ENCODE results near the gene F10. TPM values are rescaled to one million over a fixed set of nuclear protein-coding genes. Genes with fewer than 3 reads are reported as not detected.

F10 gene
- total RNA-seq, 1 experiment from 2014 or later = not detected

- no TSS peak for BruUV-seq (replicated peaks)
- no peaks in the 10 kb centered on the region for H3K4me1 ChIP-seq (replicated peaks; ENCODE audit: insufficient read depth)
- H3K27ac ChIP-seq = no peak overlapping the region
- ChIA-PET POLR2A (ENCODE audit: unreplicated experiment) (no interaction called here), CTCF (no interaction called here)
- H2AFZ ChIP-seq = no peak overlapping the region
- no peaks in the 10 kb centered on the region for H3K79me2 ChIP-seq (ENCODE audit: low read depth)
- H3K36me3 ChIP-seq (ENCODE audit: low read depth) = no peaks in the 10 kb centered on the region
- TF ChIP-seq EZH2 (IDR thresholded peaks at IDR 0.05; ENCODE audit: low read depth) (no peak), CTCF (conservative IDR thresholded peaks at IDR 0.05) (no peak)
- H3K27me3 ChIP-seq (ENCODE audit: insufficient read depth, low read depth) = peaks cover 77% of the 10 kb centered on the region
- no peak for DNase-seq
- H4K20me1 ChIP-seq (ENCODE audit: insufficient read depth) = no peaks in the 10 kb centered on the region
- intact Hi-C loops (cut with micrococcal nuclease; ENCODE audit: unreplicated experiment) = no loop called here
- H3K4me3 ChIP-seq = no peak overlapping the region
- no peaks in the 10 kb centered on the region for H3K9me3 ChIP-seq (ENCODE audit: insufficient read depth, low read depth)
- H3K4me2 ChIP-seq = no peak overlapping the region
- H3K9me2 ChIP-seq (ENCODE audit: insufficient read depth) = no peaks in the 10 kb centered on the region
- no peaks in the 10 kb centered on the region for H3F3A ChIP-seq (ENCODE audit: insufficient read depth, low read depth)
These were observed 3.3 kb upstream of the F10 start for GRCh38 chr13:113119166-113119821.

GRCh38 chr13:113119822-113120189, 2.8 kb upstream of the F10 start:
- TF ChIP-seq EZH2 (IDR thresholded peaks at IDR 0.05; ENCODE audit: low read depth) = no peak
- no peak for TF ChIP-seq CTCF (conservative IDR thresholded peaks at IDR 0.05)
- Histone ChIP-seq H3K27me3 (ENCODE audit: insufficient read depth, low read depth) (peaks cover 76% of the 10 kb centered on the region), H3K9me3 (ENCODE audit: insufficient read depth, low read depth) (no peaks in the 10 kb centered on the region), H4K20me1 (ENCODE audit: insufficient read depth) (no peaks in the 10 kb centered on the region), H3K79me2 (ENCODE audit: low read depth) (no peaks in the 10 kb centered on the region), H3K27ac (no peak overlapping the region), H3K4me3 (no peak overlapping the region), H3K36me3 (ENCODE audit: low read depth) (no peaks in the 10 kb centered on the region), H3K4me1 (replicated peaks; ENCODE audit: insufficient read depth) (no peaks in the 10 kb centered on the region), H2AFZ (no peak overlapping the region), H3F3A (ENCODE audit: insufficient read depth, low read depth) (no peaks in the 10 kb centered on the region), H3K4me2 (no peak overlapping the region), H3K9me2 (ENCODE audit: insufficient read depth) (no peaks in the 10 kb centered on the region)
- intact Hi-C loops (cut with micrococcal nuclease; ENCODE audit: unreplicated experiment) = no loop called here
- no peak for DNase-seq
- POLR2A ChIA-PET (ENCODE audit: unreplicated experiment) = no interaction called here
- BruUV-seq (replicated peaks) = no TSS peak
- CTCF ChIA-PET = no interaction called here

- POLR2A ChIA-PET (ENCODE audit: unreplicated experiment) = no interaction called here
- H3K9me2 ChIP-seq (ENCODE audit: insufficient read depth) = no peaks in the 10 kb centered on the region
- no peak for TF ChIP-seq EZH2 (IDR thresholded peaks at IDR 0.05; ENCODE audit: low read depth)
- no peak for TF ChIP-seq CTCF (conservative IDR thresholded peaks at IDR 0.05)
These were observed 2.1 kb upstream of the F10 start for GRCh38 chr13:113120300-113121182.

More at GRCh38 chr13:113120300-113121182, 2.1 kb upstream of the F10 start:
- Histone ChIP-seq H4K20me1 (ENCODE audit: insufficient read depth) (no peaks in the 10 kb centered on the region), H3K4me3 (no peak overlapping the region), H3K9me3 (ENCODE audit: insufficient read depth, low read depth) (no peaks in the 10 kb centered on the region), H3F3A (ENCODE audit: insufficient read depth, low read depth) (no peaks in the 10 kb centered on the region), H3K4me2 (no peak overlapping the region), H3K27me3 (ENCODE audit: insufficient read depth, low read depth) (peaks cover 77% of the 10 kb centered on the region), H3K4me1 (replicated peaks; ENCODE audit: insufficient read depth) (no peaks in the 10 kb centered on the region), H3K27ac (no peak overlapping the region), H3K79me2 (ENCODE audit: low read depth) (no peaks in the 10 kb centered on the region), H3K36me3 (ENCODE audit: low read depth) (no peaks in the 10 kb centered on the region), H2AFZ (no peak overlapping the region)
- BruUV-seq (replicated peaks) = no TSS peak
- CTCF ChIA-PET = no interaction called here
- intact Hi-C loops (cut with micrococcal nuclease; ENCODE audit: unreplicated experiment) = no loop called here
- no peak for DNase-seq

Data from PC-9 (cell line).